HG02852 (cell line): ENCODE measurements around the gene APMAP.
"Not testable (repeated sequence)": the region's sequence is repeated elsewhere in the genome, so short reads cannot be mapped to it uniquely, and the experiment has no call there.

Experiments
- ATAC-seq: cut with Tn5 transposase; IDR thresholded peaks from one replicate; pipeline ENCODE4 v1.9.1; 2021; ENCODE audit warnings: mild to moderate bottlenecking, moderate library complexity; ENCODE audit not compliant: unreplicated experiment

The APMAP gene

GRCh38 chr20:24955045-24955444 lies 37.5 kb downstream of the APMAP start:
- peak; percentile 81 for ATAC-seq

GRCh38 chr20:24954566-24954965 lies 38.0 kb downstream of the APMAP start:
- no peak for ATAC-seq

- no peak for ATAC-seq
Measured at GRCh38 chr20:24954151-24954550, 38.4 kb downstream of the APMAP start.

- ATAC-seq, result no peak
Measured at GRCh38 chr20:24953621-24954133, 38.9 kb downstream of the APMAP start.

- ATAC-seq, result no peak
Measured at GRCh38 chr20:24953209-24953575, 39.4 kb downstream of the APMAP start.

- no peak for ATAC-seq
Measured at GRCh38 chr20:24952376-24953208, 40.0 kb downstream of the APMAP start.

GRCh38 chr20:24951536-24952083 lies 40.9 kb downstream of the APMAP start:
- no peak for ATAC-seq

GRCh38 chr20:24950836-24951525 lies 41.6 kb downstream of the APMAP start:
- ATAC-seq, result no peak

- ATAC-seq, result no peak
Measured at GRCh38 chr20:24950128-24950835, 42.3 kb downstream of the APMAP start.

- no peak for ATAC-seq
Measured at GRCh38 chr20:24949756-24950127, 42.8 kb downstream of the APMAP start.

- ATAC-seq, result no peak
Measured at GRCh38 chr20:24948939-24949679, 43.4 kb downstream of the APMAP start, which contains the start of gene CST7. CST7 (plus strand) TSS chr20:24949269; CDS start chr20:24949506, 237 bp downstream.

- ATAC-seq, result not testable (repeated sequence)
Measured at GRCh38 chr20:24948396-24948938, 44.1 kb downstream of the APMAP start.

GRCh38 chr20:24946376-24946775 lies 46.2 kb downstream of the APMAP start:
- not testable (repeated sequence) for ATAC-seq

- no peak for ATAC-seq
Measured at GRCh38 chr20:24943731-24944130, 48.8 kb downstream of the APMAP start.

GRCh38 chr20:24943196-24943595 lies 49.4 kb downstream of the APMAP start:
- no peak for ATAC-seq

GRCh38 chr20:24942679-24943078 lies 49.9 kb downstream of the APMAP start:
- ATAC-seq, result no peak

GRCh38 chr20:24939036-24939435 lies 53.5 kb downstream of the APMAP start:
- ATAC-seq, result no peak

GRCh38 chr20:24938498-24938897 lies 54.1 kb downstream of the APMAP start:
- no peak for ATAC-seq

- ATAC-seq, result no peak
Measured at GRCh38 chr20:24937579-24937978, 55.0 kb downstream of the APMAP start.
